Skeletal muscle satellite cell (primary cell): Measurements from ENCODE around the gene ZNF385D.

Experiments
- H3K27me3 ChIP-seq: 2 replicates; pipeline ENCODE4 v1.7.0; 2013; ENCODE audit warnings: low read length; ENCODE audit not compliant: control insufficient read depth, insufficient read depth
- H3K36me3 ChIP-seq: 2 replicates; pipeline ENCODE4 v1.7.0; 2013; ENCODE audit warnings: mild to moderate bottlenecking, control low read depth, low read length; ENCODE audit not compliant: insufficient read depth
- H3K4me1 ChIP-seq: 2 replicates; pipeline ENCODE4 v1.7.0; 2013; ENCODE audit warnings: low read length; ENCODE audit not compliant: control insufficient read depth, insufficient read depth
- H3K4me2 ChIP-seq: 2 replicates; pipeline ENCODE4 v1.7.0; 2013; ENCODE audit warnings: mild to moderate bottlenecking, low read length
- H3K4me3 ChIP-seq: 2 replicates; pipeline ENCODE4 v1.7.0; 2013; ENCODE audit warnings: low read length
- H3K9ac ChIP-seq: 2 replicates; pipeline ENCODE4 v1.7.0; 2013; ENCODE audit warnings: mild to moderate bottlenecking, low read depth, low read length, moderate library complexity
- H3K9me3 ChIP-seq: replicated peaks from 2 replicates; pipeline ENCODE4 v1.7.0; 2013; ENCODE audit warnings: mild to moderate bottlenecking, control low read depth, low read length

The ZNF385D gene

GRCh38 chr3:21531909-21532308 lies 219.1 kb downstream of the ZNF385D start:
- no peaks in the 10 kb centered on the region for H3K9me3 ChIP-seq
- no peak overlapping the region for H3K4me3 ChIP-seq
- no peaks in the 10 kb centered on the region for H3K4me1 ChIP-seq
- H3K4me2 ChIP-seq: no peak overlapping the region
- no peaks in the 10 kb centered on the region for H3K36me3 ChIP-seq
- H3K27me3 ChIP-seq: no peaks in the 10 kb centered on the region
- H3K9ac ChIP-seq: no peak overlapping the region

- Histone ChIP-seq H3K9me3 (no peaks in the 10 kb centered on the region), H3K36me3 (no peaks in the 10 kb centered on the region), H3K4me3 (no peak overlapping the region), H3K9ac (no peak overlapping the region), H3K4me1 (no peaks in the 10 kb centered on the region), H3K27me3 (no peaks in the 10 kb centered on the region), H3K4me2 (no peak overlapping the region)
Observed at GRCh38 chr3:21528291-21528995, 222.6 kb downstream of the ZNF385D start.

- Histone ChIP-seq H3K9me3 (no peaks in the 10 kb centered on the region), H3K27me3 (no peaks in the 10 kb centered on the region), H3K4me1 (no peaks in the 10 kb centered on the region), H3K36me3 (no peaks in the 10 kb centered on the region), H3K9ac (no peak overlapping the region), H3K4me2 (no peak overlapping the region), H3K4me3 (no peak overlapping the region)
Observed at GRCh38 chr3:21526461-21526860, 224.5 kb downstream of the ZNF385D start.

- Histone ChIP-seq H3K9me3 (no peaks in the 10 kb centered on the region), H3K4me1 (no peaks in the 10 kb centered on the region), H3K4me2 (no peak overlapping the region), H3K4me3 (no peak overlapping the region), H3K36me3 (no peaks in the 10 kb centered on the region), H3K27me3 (no peaks in the 10 kb centered on the region), H3K9ac (no peak overlapping the region)
Observed at GRCh38 chr3:21524133-21524532, 226.9 kb downstream of the ZNF385D start.

- H3K36me3 ChIP-seq: no peaks in the 10 kb centered on the region
- H3K4me3 ChIP-seq: no peak overlapping the region
- no peak overlapping the region for H3K9ac ChIP-seq
- no peaks in the 10 kb centered on the region for H3K27me3 ChIP-seq
- H3K9me3 ChIP-seq: no peaks in the 10 kb centered on the region
- no peaks in the 10 kb centered on the region for H3K4me1 ChIP-seq
- H3K4me2 ChIP-seq: no peak overlapping the region
Observed at GRCh38 chr3:21520106-21520963, 230.7 kb downstream of the ZNF385D start.

GRCh38 chr3:21517184-21517583 lies 233.8 kb downstream of the ZNF385D start:
- Histone ChIP-seq H3K4me1 (no peaks in the 10 kb centered on the region), H3K4me3 (no peak overlapping the region), H3K9me3 (no peaks in the 10 kb centered on the region), H3K36me3 (no peaks in the 10 kb centered on the region), H3K9ac (no peak overlapping the region), H3K27me3 (no peaks in the 10 kb centered on the region), H3K4me2 (no peak overlapping the region)

- Histone ChIP-seq H3K9me3 (no peaks in the 10 kb centered on the region), H3K36me3 (no peaks in the 10 kb centered on the region), H3K4me2 (no peak overlapping the region), H3K9ac (no peak overlapping the region), H3K4me3 (no peak overlapping the region), H3K4me1 (no peaks in the 10 kb centered on the region), H3K27me3 (no peaks in the 10 kb centered on the region)
Observed at GRCh38 chr3:21515417-21515816, 235.6 kb downstream of the ZNF385D start.

GRCh38 chr3:21509731-21510470 lies 241.1 kb downstream of the ZNF385D start:
- no peaks in the 10 kb centered on the region for H3K36me3 ChIP-seq
- H3K27me3 ChIP-seq: no peaks in the 10 kb centered on the region
- H3K9ac ChIP-seq: no peak overlapping the region
- H3K4me3 ChIP-seq: no peak overlapping the region
- no peaks in the 10 kb centered on the region for H3K9me3 ChIP-seq
- no peaks in the 10 kb centered on the region for H3K4me1 ChIP-seq
- H3K4me2 ChIP-seq: no peak overlapping the region

GRCh38 chr3:21508246-21508645 lies 242.8 kb downstream of the ZNF385D start:
- no peak overlapping the region for H3K4me2 ChIP-seq
- H3K4me3 ChIP-seq: no peak overlapping the region
- no peaks in the 10 kb centered on the region for H3K36me3 ChIP-seq
- no peaks in the 10 kb centered on the region for H3K9me3 ChIP-seq
- H3K4me1 ChIP-seq: no peaks in the 10 kb centered on the region
- H3K27me3 ChIP-seq: no peaks in the 10 kb centered on the region
- no peak overlapping the region for H3K9ac ChIP-seq

- Histone ChIP-seq H3K4me1 (no peaks in the 10 kb centered on the region), H3K4me3 (no peak overlapping the region), H3K27me3 (no peaks in the 10 kb centered on the region), H3K36me3 (no peaks in the 10 kb centered on the region), H3K9me3 (no peaks in the 10 kb centered on the region), H3K9ac (no peak overlapping the region), H3K4me2 (no peak overlapping the region)
Observed at GRCh38 chr3:21505711-21506460, 245.1 kb downstream of the ZNF385D start.

GRCh38 chr3:21502656-21503055 lies 248.4 kb downstream of the ZNF385D start:
- H3K27me3 ChIP-seq: no peaks in the 10 kb centered on the region
- no peak overlapping the region for H3K4me3 ChIP-seq
- no peak overlapping the region for H3K9ac ChIP-seq
- no peaks in the 10 kb centered on the region for H3K9me3 ChIP-seq
- no peaks in the 10 kb centered on the region for H3K4me1 ChIP-seq
- H3K36me3 ChIP-seq: no peaks in the 10 kb centered on the region
- no peak overlapping the region for H3K4me2 ChIP-seq
